Suprapubic skin (tissue), 3 donors: Measurements from ENCODE around the gene SPA17.

Experiments
- CTCF ChIP-seq, 2 donors: fragments of 200-600 bp in 1 of 2; fragments of 450-650 bp in 1 of 2; sonication (generic) in 1 of 2; IDR thresholded peaks; one replicate each; pipeline ENCODE4 v1.5.1; 2016 to 2019; ENCODE audit warnings: antibody characterized with exemption in 2 of 2, mild to moderate bottlenecking in 1 of 2, moderate library complexity in 1 of 2
- POLR2A ChIP-seq, 2 donors: fragments of 450-650 bp; IDR thresholded peaks; one replicate each; pipeline ENCODE4 v1.6.1; 2017; ENCODE audit warnings: antibody characterized with exemption in 2 of 2, mild to moderate bottlenecking in 2 of 2, moderate library complexity in 2 of 2

- TF ChIP-seq CTCF (IDR thresholded peaks at IDR 0.05) = no peak
- no peak for TF ChIP-seq POLR2A (IDR thresholded peaks at IDR 0.05)
Observed at GRCh38 chr11:124719534-124719933, 45.8 kb downstream of the SPA17 start.
